CD4-positive, alpha-beta T cell (primary cell): Measurements from ENCODE around the gene GPATCH2L. TPM values are rescaled to one million over a fixed set of nuclear protein-coding genes. Genes with fewer than 3 reads are reported as not detected.

Experiments used
- ATAC-seq: fragments of 200-7000 bp; cut with Tn5 transposase; one replicate; pipeline ENCODE4 v1.10.0; 2022; ENCODE audit warnings: mild to moderate bottlenecking; ENCODE audit not compliant: poor library complexity
- CTCF ChIA-PET: fragments of 350-600 bp; sonication (Branson Sonifier 250); formaldehyde crosslinking; loops from one replicate; lab custom pipeline; 2021; ENCODE audit warnings: antibody characterized with exemption, inconsistent platforms; lab: Charles Lee
- POLR2A ChIA-PET: fragments of 350-600 bp; sonication (Branson Sonifier 250); formaldehyde crosslinking; loops from one replicate; lab custom pipeline; 2021; ENCODE audit warnings: antibody characterized with exemption, inconsistent platforms; lab: Charles Lee
- DNase-seq, 14 experiments: peaks; one replicate each; pipeline ENCODE4 v3.0.0-alpha.2; 2013 to 2020; ENCODE audit warnings: mixed read lengths in 2 of 14
- H3K27ac ChIP-seq, 2 donors: one replicate each; pipeline versions ENCODE4 v1.5.1 to v1.7.0; 2013; ENCODE audit warnings: low read length in 2 of 2, low read depth in 1 of 2, mild to moderate bottlenecking in 1 of 2
- H3K27me3 ChIP-seq, 2 experiments: 1 replicate in 1 of 2; 2 replicates in 1 of 2; pipeline versions ENCODE4 v1.6.1 to v1.7.0; 2013; ENCODE audit warnings: low read length in 2 of 2, control low read depth in 1 of 2, mild to moderate bottlenecking in 1 of 2, moderate library complexity in 1 of 2; ENCODE audit not compliant: insufficient read depth in 2 of 2, control insufficient read depth in 1 of 2
- H3K36me3 ChIP-seq: one replicate; pipeline ENCODE4 v1.6.1; 2013; ENCODE audit warnings: low read length, control low read depth; ENCODE audit not compliant: insufficient read depth
- H3K4me1 ChIP-seq: one replicate; pipeline ENCODE4 v1.6.1; 2013; ENCODE audit warnings: low read length, control low read depth; ENCODE audit not compliant: insufficient read depth
- H3K4me3 ChIP-seq: one replicate; pipeline ENCODE4 v1.5.1; 2013; ENCODE audit warnings: mild to moderate bottlenecking, low read length, moderate library complexity
- H3K9me3 ChIP-seq, 2 experiments: 1 replicate in 1 of 2; 2 replicates in 1 of 2; pipeline versions ENCODE4 v1.6.1 to v1.7.0; 2013; ENCODE audit warnings: low read length in 2 of 2, mild to moderate bottlenecking in 2 of 2, control low read depth in 1 of 2, moderate library complexity in 1 of 2; ENCODE audit not compliant: control insufficient read depth in 1 of 2, insufficient read depth in 1 of 2
- H3K27ac Mint-ChIP-seq: one replicate; pipeline ENCODE4 v1.8.0; 2020; ENCODE audit warnings: mixed read lengths
- H3K27me3 Mint-ChIP-seq: one replicate; pipeline ENCODE4 v1.8.0; 2021; ENCODE audit warnings: mixed read lengths
- H3K36me3 Mint-ChIP-seq: one replicate; pipeline ENCODE4 v1.8.0; 2021; ENCODE audit warnings: low read depth, mixed read lengths
- H3K4me1 Mint-ChIP-seq: one replicate; pipeline ENCODE4 v1.8.0; 2021; ENCODE audit warnings: low read depth, mixed read lengths
- H3K4me3 Mint-ChIP-seq: one replicate; pipeline ENCODE4 v1.8.0; 2020; ENCODE audit warnings: mild to moderate bottlenecking, mixed read lengths
- H3K9me3 Mint-ChIP-seq: one replicate; pipeline ENCODE4 v1.8.0; 2020; ENCODE audit warnings: mixed read lengths
- CTCF ChIP-seq: fragments of 200-600 bp; IDR thresholded peaks from one replicate; pipeline ENCODE4 v1.8.0; 2022; ENCODE audit warnings: antibody characterized with exemption, mild to moderate bottlenecking
- intact Hi-C, 2 experiments: fragments of 100-400 bp; cut with DNase I in 1 of 2; cut with micrococcal nuclease in 1 of 2; formaldehyde crosslinking; loops; one replicate each; pipeline versions ENCODE4 v1.15.1 to v1.9.0; 2023 to 2025; cut with DNase I, micrococcal nuclease
- total RNA-seq, 174 experiments: library from RNA in 2 of 174; stranded (reverse) in 2 of 174; gene quantifications; one replicate each; pipeline ENCODE4 v1.2.3 and lab custom pipeline; 2021 to 2026

The GPATCH2L gene
- total RNA-seq, 2 experiments from 2014 or later = 56.0 to 61.5 TPM

GRCh38 chr14:76136476-76137110 is 15.1 kb upstream of the GPATCH2L start:
- Mint-ChIP-seq H3K27me3 (peaks cover 97% of the 10 kb centered on the region), H3K36me3 (no peaks in the 10 kb centered on the region), H3K4me1 (peaks cover 6% of the 10 kb centered on the region), H3K4me3 (no peak overlapping the region), H3K9me3 (peaks cover 8% of the 10 kb centered on the region), H3K27ac (no peak overlapping the region)
- Histone ChIP-seq H3K27ac (no peak overlapping the region), H3K4me1 (peaks cover 4% of the 10 kb centered on the region), H3K36me3 (no peaks in the 10 kb centered on the region), H3K27me3 (peaks cover 60 to 85% of the 10 kb centered on the region in 2 experiments), H3K4me3 (no peak overlapping the region), H3K9me3 (peaks cover 0 to 22% of the 10 kb centered on the region in 2 experiments)
- no peak for TF ChIP-seq CTCF
- ChIA-PET CTCF (no interaction called here), POLR2A (no interaction called here)
- ATAC-seq (no peak), DNase-seq (no peak)
- intact Hi-C loops = no loop called here

- Histone ChIP-seq H3K36me3 (no peaks in the 10 kb centered on the region), H3K4me3 (no peak overlapping the region), H3K27me3 (peaks cover 55 to 69% of the 10 kb centered on the region in 2 experiments), H3K9me3 (peaks cover 11 to 32% of the 10 kb centered on the region in 2 experiments), H3K27ac (no peak overlapping the region), H3K4me1 (peaks cover 4% of the 10 kb centered on the region)
- CTCF ChIA-PET = no interaction called here
- TF ChIP-seq CTCF = no peak
- Mint-ChIP-seq H3K4me3 (no peak overlapping the region), H3K27ac (no peak overlapping the region), H3K4me1 (peaks cover 6% of the 10 kb centered on the region), H3K27me3 (peaks cover 82% of the 10 kb centered on the region), H3K9me3 (peaks cover 8% of the 10 kb centered on the region), H3K36me3 (no peaks in the 10 kb centered on the region)
- intact Hi-C loops = no loop called here
- POLR2A ChIA-PET = no interaction called here
- ATAC-seq (no peak), DNase-seq (no peak)
These were observed 13.5 kb upstream of the GPATCH2L start for GRCh38 chr14:76138119-76138757.

- Histone ChIP-seq H3K36me3 (no peaks in the 10 kb centered on the region), H3K9me3 (peaks cover 19 to 31% of the 10 kb centered on the region in 2 experiments), H3K27me3 (peaks cover 55 to 66% of the 10 kb centered on the region in 2 experiments), H3K27ac (no peak overlapping the region), H3K4me3 (no peak overlapping the region), H3K4me1 (peaks cover 4% of the 10 kb centered on the region)
- TF ChIP-seq CTCF = no peak
- DNase-seq (no peak), ATAC-seq (no peak)
- intact Hi-C loops = no loop called here
- no peak overlapping the region for H3K4me3 Mint-ChIP-seq
- peaks cover 11% of the 10 kb centered on the region for H3K9me3 Mint-ChIP-seq
- CTCF ChIA-PET = no interaction called here
- peaks cover 76% of the 10 kb centered on the region for H3K27me3 Mint-ChIP-seq
- H3K4me1 Mint-ChIP-seq = peaks cover 6% of the 10 kb centered on the region
- H3K27ac Mint-ChIP-seq = no peak overlapping the region
- no peaks in the 10 kb centered on the region for H3K36me3 Mint-ChIP-seq
- POLR2A ChIA-PET = no interaction called here
These were observed 12.7 kb upstream of the GPATCH2L start for GRCh38 chr14:76138758-76139723.
